H9 (cell line): ENCODE data around the gene HYI. TPM values are rescaled to one million over a fixed set of nuclear protein-coding genes. Genes with fewer than 3 reads are reported as not detected.
"Not testable (repeated sequence)": the region's sequence is repeated elsewhere in the genome, so short reads cannot be mapped to it uniquely, and the experiment has no call there.

Experiments used
- DNase-seq: peaks from one replicate; pipeline ENCODE4 v3.0.0-alpha.2; 2017
- H2AFZ ChIP-seq: one replicate; pipeline ENCODE4 v1.6.1; 2013; ENCODE audit warnings: mild to moderate bottlenecking, low read length, control low read depth, moderate library complexity
- H2AK5ac ChIP-seq: 2 replicates; pipeline ENCODE4 v1.6.1; 2013; ENCODE audit warnings: low read length, control low read depth, mixed read lengths; ENCODE audit not compliant: insufficient read length
- H2BK120ac ChIP-seq: one replicate; pipeline ENCODE4 v1.6.1; 2013; ENCODE audit warnings: low read depth, mild to moderate bottlenecking, low read length, control low read depth, inconsistent platforms; ENCODE audit not compliant: poor library complexity, severe bottlenecking
- H2BK12ac ChIP-seq: 2 replicates; pipeline ENCODE4 v1.6.1; 2013; ENCODE audit warnings: low read length, control low read depth, mixed read lengths, low read depth; ENCODE audit not compliant: insufficient read length
- H2BK15ac ChIP-seq: 2 replicates; pipeline ENCODE4 v1.6.1; 2013; ENCODE audit warnings: low read depth, low read length, control low read depth
- H2BK20ac ChIP-seq: one replicate; pipeline ENCODE4 v1.6.1; 2013; ENCODE audit warnings: low read depth, mild to moderate bottlenecking, low read length, control low read depth, inconsistent platforms; ENCODE audit not compliant: poor library complexity, severe bottlenecking
- H2BK5ac ChIP-seq: 2 replicates; pipeline ENCODE4 v1.6.1; 2013; ENCODE audit warnings: low read length, control low read depth, mixed read lengths; ENCODE audit not compliant: insufficient read length
- H3K14ac ChIP-seq: 2 replicates; pipeline ENCODE4 v1.6.1; 2013; ENCODE audit warnings: low read length, control low read depth; ENCODE audit not compliant: insufficient read depth
- H3K18ac ChIP-seq: 2 replicates; pipeline ENCODE4 v1.6.1; 2013; ENCODE audit warnings: low read depth, mild to moderate bottlenecking, mixed read lengths, low read length, control low read depth; ENCODE audit not compliant: insufficient read length
- H3K23ac ChIP-seq: 2 replicates; pipeline ENCODE4 v1.6.1; 2013; ENCODE audit warnings: low read length, control low read depth, mixed read lengths, low read depth; ENCODE audit not compliant: insufficient read length
- H3K23me2 ChIP-seq: 2 replicates; pipeline ENCODE4 v1.6.1; 2013; ENCODE audit warnings: low read depth, mild to moderate bottlenecking, mixed read lengths, low read length, control low read depth; ENCODE audit not compliant: insufficient read length, poor library complexity, severe bottlenecking
- H3K27ac ChIP-seq: 2 replicates; pipeline ENCODE4 v1.5.1; 2013; ENCODE audit warnings: low read length, control low read depth, mixed read lengths, low read depth; ENCODE audit not compliant: insufficient read length
- H3K27me3 ChIP-seq: 2 replicates; pipeline ENCODE4 v1.6.1; 2013; ENCODE audit warnings: low read length, control low read depth, inconsistent platforms; ENCODE audit not compliant: insufficient read depth
- H3K4ac ChIP-seq: 2 replicates; pipeline ENCODE4 v1.6.1; 2013; ENCODE audit warnings: low read depth, mild to moderate bottlenecking, control low read depth, inconsistent platforms, low read length, moderate library complexity
- H3K4me1 ChIP-seq: 2 replicates; pipeline ENCODE4 v1.6.1; 2013; ENCODE audit warnings: low read length, control low read depth, inconsistent platforms; ENCODE audit not compliant: insufficient read depth
- H3K4me2 ChIP-seq: 2 replicates; pipeline ENCODE4 v1.6.1; 2013; ENCODE audit warnings: low read length, control low read depth, mixed read lengths; ENCODE audit not compliant: insufficient read length, insufficient read depth
- H3K56ac ChIP-seq: 2 replicates; pipeline ENCODE4 v1.6.1; 2013; ENCODE audit warnings: low read depth, mild to moderate bottlenecking, mixed read lengths, low read length, control low read depth; ENCODE audit not compliant: insufficient read length
- H3K79me1 ChIP-seq: 2 replicates; pipeline ENCODE4 v1.6.1; 2013; ENCODE audit warnings: low read depth, mild to moderate bottlenecking, moderate library complexity, low read length, control low read depth, inconsistent platforms; ENCODE audit not compliant: insufficient read depth, poor library complexity, severe bottlenecking
- H3K79me2 ChIP-seq: 2 replicates; pipeline ENCODE4 v1.6.1; 2013; ENCODE audit warnings: low read length, control low read depth, inconsistent platforms; ENCODE audit not compliant: insufficient read depth
- H3K9ac ChIP-seq: 2 replicates; pipeline ENCODE4 v1.6.1; 2013; ENCODE audit warnings: low read length, control low read depth, mixed read lengths; ENCODE audit not compliant: insufficient read length; ENCODE audit errors: extremely low read depth
- H3K9me3 ChIP-seq: one replicate; pipeline ENCODE4 v1.6.1; 2013; ENCODE audit warnings: low read depth, low read length, inconsistent platforms; ENCODE audit not compliant: control insufficient read depth
- H3T11ph ChIP-seq: one replicate; pipeline ENCODE4 v1.6.1; 2013; ENCODE audit warnings: mild to moderate bottlenecking, low read length, control low read depth, inconsistent platforms
- H4K20me1 ChIP-seq: one replicate; pipeline ENCODE4 v1.6.1; 2013; ENCODE audit not compliant: control insufficient read depth, insufficient read length, insufficient read depth
- H4K5ac ChIP-seq: 2 replicates; pipeline ENCODE4 v1.6.1; 2013; ENCODE audit warnings: low read depth, mild to moderate bottlenecking, mixed read lengths, low read length, control low read depth; ENCODE audit not compliant: insufficient read length
- H4K8ac ChIP-seq: replicated peaks from 2 replicates; pipeline ENCODE4 v1.6.1; 2013; ENCODE audit warnings: low read length, control low read depth, mixed read lengths, low read depth; ENCODE audit not compliant: insufficient read length
- H4K91ac ChIP-seq: 2 replicates; pipeline ENCODE4 v1.6.1; 2013; ENCODE audit warnings: low read depth, mild to moderate bottlenecking, moderate library complexity, mixed read lengths, low read length, control low read depth; ENCODE audit not compliant: insufficient read length
- H3K27ac Mint-ChIP-seq, 3 experiments: 2 replicates in 2 of 3; 3 replicates in 1 of 3; pipeline ENCODE4 v1.8.0; 2020 to 2021; ENCODE audit warnings: mixed read lengths in 3 of 3, mild to moderate bottlenecking in 1 of 3, moderate library complexity in 1 of 3
- H3K27me3 Mint-ChIP-seq: 2 replicates; pipeline ENCODE4 v1.8.0; 2021; ENCODE audit warnings: low read depth, mild to moderate bottlenecking, moderate library complexity, mixed read lengths
- H3K36me3 Mint-ChIP-seq, 3 experiments: 2 replicates in 2 of 3; 3 replicates in 1 of 3; pipeline ENCODE4 v1.8.0; 2020 to 2021; ENCODE audit warnings: low read depth in 3 of 3, mixed read lengths in 3 of 3; ENCODE audit not compliant: insufficient read depth in 1 of 3
- H3K4me1 Mint-ChIP-seq, 2 experiments: 2 replicates each; pipeline ENCODE4 v1.8.0; 2020; ENCODE audit warnings: mixed read lengths in 2 of 2
- H3K4me3 Mint-ChIP-seq, 2 experiments: 2 replicates in 1 of 2; 3 replicates in 1 of 2; pipeline ENCODE4 v1.8.0; 2020 to 2021; ENCODE audit warnings: mild to moderate bottlenecking in 2 of 2, mixed read lengths in 2 of 2, moderate library complexity in 1 of 2
- H3K9me3 Mint-ChIP-seq, 2 experiments: 2 replicates in 1 of 2; 3 replicates in 1 of 2; pipeline ENCODE4 v1.8.0; 2020; ENCODE audit warnings: mild to moderate bottlenecking in 2 of 2, mixed read lengths in 2 of 2, moderate library complexity in 1 of 2
- WGBS: extraction: QIAGEN DNeasy Blood & Tissue Kit; methylation state at CpG from one replicate; pipeline ENCODE4 v1.1.7; 2013; ENCODE audit warnings: missing lambda C conversion rate, low lambda C conversion rate, mixed read lengths; ENCODE audit not compliant: insufficient read length; ENCODE audit errors: extremely low coverage; 5-methylcytosine and 5-hydroxymethylcytosine counted together
- long read RNA-seq: library from polyadenylated mRNA; unstranded; transcript quantifications from one replicate; pipeline ENCODE4 v2.0.0, GENCODE V29; 2020
- total RNA-seq: library from RNA; stranded (reverse); gene quantifications from 2 replicates; pipeline ENCODE4 v1.2.1, GENCODE V29; 2021
- TF ChIP-seq, protein P1 (sequence below): fragments of 200-600 bp; sonication (generic); conservative IDR thresholded peaks from 3 replicates; pipeline ENCODE4 v1.8.0; 2021; ENCODE audit warnings: antibody characterized with exemption, mild to moderate bottlenecking

The HYI gene
- 15.1 and 16.1 TPM in 2 replicates for total RNA-seq
- long read RNA-seq, partial matches to known transcripts: 0 of 16 reads
- long read RNA-seq, other reads (novel, unspliced or antisense): 6 of 16 reads

GRCh38 chr1:43453442-43454269, at the start of gene HYI:
Gene HYI (minus strand): TSS chr1:43453931. CDS start chr1:43453793, 138 bp downstream.
- peak; percentile 87 for DNase-seq
- H3K56ac ChIP-seq: no peak within 1 kb of the TSS
- Mint-ChIP-seq H3K27me3 (peaks cover 17% of the 10 kb centered on the region), H3K27ac (peak within 1 kb of the TSS; percentile 91 to 94 (median 94); a peak in 6 of 7 replicates), H3K4me3 (peak within 1 kb of the TSS; percentile 80 to 81), H3K36me3 (peaks cover 21 to 42% (median 39%) of the 10 kb centered on the region in 3 experiments), H3K4me1 (peaks cover 21 to 23% of the 10 kb centered on the region in 2 experiments), H3K9me3 (peaks cover 0 to 2% of the 10 kb centered on the region in 2 experiments; a peak in 1 of 5 replicates)
- H2BK5ac ChIP-seq: no peak within 1 kb of the TSS
- H2AFZ ChIP-seq: no peak within 1 kb of the TSS
- H4K5ac ChIP-seq: no peak within 1 kb of the TSS
- H4K91ac ChIP-seq: no peak within 1 kb of the TSS
- peak within 1 kb of the TSS; percentile 10 for H3K14ac ChIP-seq
- H2AK5ac ChIP-seq: no peak within 1 kb of the TSS
- no peaks in the 10 kb centered on the region for H3K79me2 ChIP-seq
- peak within 1 kb of the TSS; percentile 35 for H3K9ac ChIP-seq
- H3K79me1 ChIP-seq: no peaks in the 10 kb centered on the region
- peaks cover 3% of the 10 kb centered on the region for H3K23me2 ChIP-seq
- no peak within 1 kb of the TSS for H3T11ph ChIP-seq
- H4K20me1 ChIP-seq: peaks cover 2% of the 10 kb centered on the region
- H3K27me3 ChIP-seq: no peaks in the 10 kb centered on the region
- no peaks in the 10 kb centered on the region; the same call in 1 of the 2 replicates for H3K4me1 ChIP-seq
- H4K8ac ChIP-seq: no peak within 1 kb of the TSS
- TF ChIP-seq, protein P1, sequence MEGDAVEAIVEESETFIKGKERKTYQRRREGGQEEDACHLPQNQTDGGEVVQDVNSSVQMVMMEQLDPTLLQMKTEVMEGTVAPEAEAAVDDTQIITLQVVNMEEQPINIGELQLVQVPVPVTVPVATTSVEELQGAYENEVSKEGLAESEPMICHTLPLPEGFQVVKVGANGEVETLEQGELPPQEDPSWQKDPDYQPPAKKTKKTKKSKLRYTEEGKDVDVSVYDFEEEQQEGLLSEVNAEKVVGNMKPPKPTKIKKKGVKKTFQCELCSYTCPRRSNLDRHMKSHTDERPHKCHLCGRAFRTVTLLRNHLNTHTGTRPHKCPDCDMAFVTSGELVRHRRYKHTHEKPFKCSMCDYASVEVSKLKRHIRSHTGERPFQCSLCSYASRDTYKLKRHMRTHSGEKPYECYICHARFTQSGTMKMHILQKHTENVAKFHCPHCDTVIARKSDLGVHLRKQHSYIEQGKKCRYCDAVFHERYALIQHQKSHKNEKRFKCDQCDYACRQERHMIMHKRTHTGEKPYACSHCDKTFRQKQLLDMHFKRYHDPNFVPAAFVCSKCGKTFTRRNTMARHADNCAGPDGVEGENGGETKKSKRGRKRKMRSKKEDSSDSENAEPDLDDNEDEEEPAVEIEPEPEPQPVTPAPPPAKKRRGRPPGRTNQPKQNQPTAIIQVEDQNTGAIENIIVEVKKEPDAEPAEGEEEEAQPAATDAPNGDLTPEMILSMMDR: no peak
- H2BK120ac ChIP-seq: no peak within 1 kb of the TSS
- no peak within 1 kb of the TSS for H3K4ac ChIP-seq
- H2BK20ac ChIP-seq: no peak within 1 kb of the TSS
- H3K23ac ChIP-seq: no peak within 1 kb of the TSS
- peak within 1 kb of the TSS; percentile 23 for H3K27ac ChIP-seq
- H2BK15ac ChIP-seq: no peak within 1 kb of the TSS
- H3K18ac ChIP-seq: no peak within 1 kb of the TSS
- WGBS: no CpG with 5 or more reads among the region's 87 CpGs
- H2BK12ac ChIP-seq: no peak within 1 kb of the TSS
- peak within 1 kb of the TSS; percentile 69 for H3K4me2 ChIP-seq
- H3K9me3 ChIP-seq: no peaks in the 10 kb centered on the region

DNA sequence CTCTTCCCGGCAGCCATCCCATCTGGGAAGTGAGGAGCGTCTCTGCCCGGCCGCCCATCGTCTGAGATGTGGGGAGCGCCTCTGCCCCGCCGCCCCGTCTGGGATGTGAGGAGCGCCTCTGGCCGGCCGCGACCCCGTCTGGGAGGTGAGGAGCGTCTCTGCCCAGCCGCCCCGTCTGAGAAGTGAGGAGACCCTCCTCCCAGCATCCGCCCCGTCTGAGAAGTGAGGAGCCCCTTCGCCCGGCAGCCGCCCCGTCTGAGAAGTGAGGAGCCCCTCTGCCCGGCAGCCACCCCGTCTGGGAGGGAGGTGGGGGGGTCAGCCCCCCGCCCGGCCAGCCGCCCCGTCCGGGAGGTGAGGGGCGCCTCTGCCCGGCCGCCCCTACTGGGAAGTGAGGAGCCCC, 48.1 kb upstream of the HYI start:
- H3K56ac ChIP-seq, H3K4me2 ChIP-seq, H3K9me3 ChIP-seq, H3K79me2 ChIP-seq, H2BK12ac ChIP-seq, DNase-seq, H4K8ac ChIP-seq, H2BK120ac ChIP-seq, H2AK5ac ChIP-seq, H3T11ph ChIP-seq, H4K5ac ChIP-seq, H3K27me3 ChIP-seq, H3K14ac ChIP-seq, H3K4ac ChIP-seq, H3K23me2 ChIP-seq, H3K9me3 Mint-ChIP-seq, H3K4me3 Mint-ChIP-seq, H3K23ac ChIP-seq, H2BK20ac ChIP-seq, H3K36me3 Mint-ChIP-seq, H2AFZ ChIP-seq, H3K79me1 ChIP-seq, H4K91ac ChIP-seq, H3K9ac ChIP-seq, H2BK15ac ChIP-seq, H3K4me1 ChIP-seq, H3K27ac ChIP-seq, H3K27ac Mint-ChIP-seq, H3K27me3 Mint-ChIP-seq, H2BK5ac ChIP-seq, H4K20me1 ChIP-seq, H3K18ac ChIP-seq: not testable (repeated sequence)
- H3K4me1 Mint-ChIP-seq: peaks cover 5 to 10% of the 10 kb centered on the region in 2 experiments; a peak in 3 of 4 replicates
- no CpG with 5 or more reads among the region's 33 CpGs for WGBS
